Nucleus accumbens (tissue), 56 donors: ENCODE data around the gene IMPG1.
"Not testable (repeated sequence)": the region's sequence is repeated elsewhere in the genome, so short reads cannot be mapped to it uniquely, and the experiment has no call there.

Experiments used
- DNase-seq, 56 donors: peaks; one replicate each; lab custom pipeline; 2025; lab: John Stamatoyannopoulos, UW

Gene IMPG1

DNA sequence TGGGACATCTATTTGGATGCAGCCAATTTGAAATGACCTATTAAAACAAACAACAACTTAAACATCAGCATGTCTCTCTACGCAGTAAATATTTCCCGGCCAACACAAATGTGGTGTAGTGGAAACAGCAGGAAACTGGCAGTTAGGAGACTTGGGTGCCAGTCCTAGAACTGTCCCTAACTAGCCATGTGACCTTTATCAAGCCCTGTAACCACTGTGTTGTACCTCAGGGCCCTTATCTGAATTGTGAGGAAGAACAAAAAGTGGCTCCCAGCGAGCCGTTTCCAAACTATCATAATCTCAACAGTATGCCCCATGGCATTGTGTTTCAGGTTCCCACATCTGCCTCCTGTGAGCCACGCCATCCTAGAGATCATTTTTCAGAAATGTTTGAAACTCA lies 124.5 kb downstream of the IMPG1 start:
- no peak for DNase-seq

GRCh38 chr6:75946146-75946831 lies 126.2 kb downstream of the IMPG1 start:
- no peak for DNase-seq

DNA sequence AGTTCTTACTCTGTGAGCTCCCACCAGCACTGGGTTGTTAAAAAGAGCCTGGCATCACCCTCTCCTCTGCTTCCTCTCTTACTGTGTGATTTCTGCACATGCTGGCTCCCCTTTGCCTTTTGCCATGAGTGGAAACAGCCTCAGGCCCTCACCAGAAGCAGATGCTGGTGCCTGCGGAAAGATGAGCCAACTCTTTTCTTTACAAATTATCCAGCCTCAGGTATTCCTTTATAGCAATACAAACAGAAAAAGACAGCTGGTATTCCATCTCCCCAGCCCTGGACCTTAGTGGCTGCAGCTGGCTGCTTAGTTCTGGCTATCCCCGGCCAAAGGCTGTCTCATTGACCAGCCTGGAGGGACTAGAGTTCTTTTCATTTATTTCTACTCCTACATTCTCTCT lies 129.1 kb downstream of the IMPG1 start:
- DNase-seq = no peak

DNA sequence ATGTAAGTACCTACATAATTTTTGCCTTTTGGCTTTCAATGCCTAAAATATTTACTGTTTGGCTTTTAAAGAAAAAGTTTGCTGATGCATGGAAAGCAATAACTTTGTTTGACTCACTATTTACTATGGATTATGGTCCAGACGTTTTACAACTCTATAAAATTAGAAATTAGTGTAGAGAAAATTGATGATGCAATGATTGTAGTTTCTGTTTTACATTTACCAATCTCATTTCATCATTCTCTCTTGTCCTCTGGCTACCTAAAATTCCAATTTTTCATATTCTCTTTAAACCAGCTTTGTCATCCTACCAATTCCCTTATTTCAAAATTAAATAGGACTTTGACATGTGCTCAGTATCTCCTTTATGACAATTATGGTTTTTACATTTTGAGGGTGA lies 131.0 kb downstream of the IMPG1 start:
- DNase-seq = no peak

DNA sequence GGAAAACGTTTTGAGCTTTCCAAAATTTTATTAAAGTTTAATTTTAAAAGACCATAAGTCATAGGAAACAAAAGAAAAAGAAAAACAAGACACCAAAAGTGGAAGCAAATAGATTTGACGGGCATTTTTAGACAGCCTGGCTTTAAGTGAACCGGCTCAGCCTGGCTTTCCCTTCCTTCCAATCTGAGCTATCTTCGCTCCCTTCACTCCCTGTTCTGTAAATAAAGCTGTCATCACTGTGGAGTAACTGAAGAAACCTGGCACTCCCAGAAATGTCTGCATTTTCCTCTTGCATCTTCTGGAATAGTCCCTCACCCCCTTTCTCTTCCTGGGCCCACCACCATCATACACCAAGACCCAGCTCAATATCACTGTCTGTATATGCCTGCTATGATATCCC lies 131.9 kb downstream of the IMPG1 start:
- no peak for DNase-seq

DNA sequence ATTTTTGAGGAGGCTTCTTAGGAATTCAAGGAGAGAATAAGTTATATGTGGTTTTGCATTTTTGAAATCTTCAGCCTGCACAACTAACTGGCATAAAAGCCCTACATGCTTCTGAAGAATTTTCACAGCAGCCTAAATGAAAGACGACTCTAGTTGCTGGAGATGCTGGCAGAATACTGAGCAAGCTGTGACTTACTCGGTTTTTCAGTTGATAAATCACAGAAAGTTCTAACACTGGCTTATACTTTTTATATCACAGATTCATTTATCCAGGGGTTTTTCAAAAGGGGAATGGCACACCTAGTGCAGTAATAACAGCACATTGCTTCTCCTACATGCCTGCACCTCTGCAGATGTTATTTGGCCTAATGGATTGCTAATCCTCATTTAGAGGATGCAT lies 134.6 kb downstream of the IMPG1 start:
- no peak for DNase-seq

DNA sequence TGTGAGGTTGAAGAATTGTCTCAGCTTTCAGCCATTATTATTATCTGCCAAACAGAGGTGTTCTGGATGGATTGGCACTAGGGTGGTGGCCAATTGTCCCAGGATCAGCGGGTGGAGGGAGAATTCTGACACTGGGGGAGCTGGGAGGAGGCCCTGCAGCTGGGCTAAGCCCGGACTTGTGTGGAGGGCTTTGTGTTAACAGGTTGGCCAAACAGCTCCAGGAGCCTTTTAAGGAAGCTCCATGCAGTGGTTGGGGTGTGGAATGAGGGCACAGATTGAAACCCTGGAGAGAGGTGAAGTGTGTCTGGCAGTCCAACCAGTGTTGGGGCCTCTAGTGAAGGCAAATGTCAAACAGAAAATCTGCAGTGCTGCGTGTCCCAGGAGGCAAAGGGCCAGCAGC lies 135.8 kb downstream of the IMPG1 start:
- no peak for DNase-seq

DNA sequence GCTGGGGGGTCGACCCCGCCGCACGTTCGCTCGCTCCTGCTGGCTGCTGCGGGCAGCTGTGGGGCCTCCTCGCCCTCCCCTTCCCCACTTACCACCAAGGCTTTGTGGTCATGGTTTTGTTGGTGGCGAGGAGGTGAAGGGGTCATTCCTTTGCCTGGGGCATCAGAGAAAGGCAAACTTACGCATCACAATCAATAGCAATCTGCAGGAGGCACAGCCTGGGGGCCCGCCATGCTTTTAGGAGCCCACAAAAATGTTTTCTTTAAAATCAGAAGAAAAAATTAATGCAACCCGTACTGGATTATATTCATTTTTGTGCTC lies 137.0 kb downstream of the IMPG1 start:
- no peak for DNase-seq

DNA sequence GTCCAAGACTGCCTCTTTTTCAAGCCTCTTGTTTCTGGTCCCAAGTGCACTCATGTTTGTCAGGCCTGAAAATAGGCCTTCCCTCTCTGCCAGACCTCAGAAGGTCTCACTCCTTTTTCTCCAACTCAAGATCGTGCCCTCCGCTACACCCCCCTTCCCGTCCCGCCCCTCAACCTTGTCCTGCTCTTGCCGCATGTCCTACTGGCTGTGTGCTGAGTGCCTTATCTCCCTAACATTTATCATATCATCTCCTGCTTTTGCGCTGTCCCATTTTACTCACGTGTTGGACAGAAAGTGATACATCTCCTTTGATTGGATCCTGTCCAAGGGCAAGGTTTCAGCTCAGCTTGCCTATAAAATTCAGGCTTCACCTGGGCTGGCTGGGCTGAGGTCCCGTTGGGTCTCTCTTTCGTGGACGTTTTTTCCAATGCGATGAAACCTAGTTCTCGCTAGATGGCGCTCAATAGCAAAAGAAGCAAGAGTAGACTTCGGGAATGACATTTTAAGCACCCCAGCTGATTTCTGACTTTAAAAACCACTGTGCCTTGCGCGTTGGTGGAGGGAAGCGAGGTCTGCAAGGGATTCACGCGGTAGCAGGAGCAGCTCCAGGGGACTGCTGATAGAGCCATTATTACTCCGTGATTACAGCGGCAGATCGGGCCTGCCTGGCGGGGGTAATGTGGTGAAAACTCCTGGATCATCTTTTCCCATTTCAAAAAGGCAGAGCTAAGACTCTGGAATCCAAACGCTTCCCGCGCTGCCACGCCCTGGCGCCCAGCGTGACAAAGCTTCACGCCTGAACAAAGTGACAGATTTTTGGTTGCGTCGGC lies 137.6 kb downstream of the IMPG1 start:
- peak in 49 of 56 donors; percentile 11 to 77 (median 42) for DNase-seq

DNA sequence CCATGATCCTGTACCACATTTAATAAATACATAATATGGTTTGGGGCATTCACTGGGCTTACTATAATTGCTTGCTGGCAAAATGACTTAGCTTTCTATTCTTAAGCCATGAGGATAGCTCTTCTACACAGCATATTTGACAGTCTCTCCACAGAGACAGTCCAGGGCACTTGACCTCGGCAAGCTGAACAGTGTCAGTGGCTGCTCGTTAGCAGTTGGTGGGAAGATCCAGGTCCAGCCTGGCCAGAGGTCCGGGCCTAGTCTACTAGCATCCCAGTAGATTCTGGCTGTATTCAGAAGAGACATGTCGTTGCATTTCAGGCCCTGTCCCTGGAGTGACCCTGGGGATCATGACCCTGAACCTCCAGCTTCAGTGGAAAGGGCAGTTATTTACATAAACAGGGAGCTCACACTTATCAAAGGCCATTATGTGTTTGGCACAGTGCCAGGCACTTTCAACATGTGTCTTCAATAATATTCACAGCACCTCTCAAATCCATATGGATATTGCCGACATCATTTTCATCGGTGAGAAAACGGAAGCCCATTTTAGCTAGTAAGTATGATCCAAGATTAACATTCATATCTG lies 139.0 kb downstream of the IMPG1 start:
- DNase-seq = peak in 1 of 56 donors; percentile 4

DNA sequence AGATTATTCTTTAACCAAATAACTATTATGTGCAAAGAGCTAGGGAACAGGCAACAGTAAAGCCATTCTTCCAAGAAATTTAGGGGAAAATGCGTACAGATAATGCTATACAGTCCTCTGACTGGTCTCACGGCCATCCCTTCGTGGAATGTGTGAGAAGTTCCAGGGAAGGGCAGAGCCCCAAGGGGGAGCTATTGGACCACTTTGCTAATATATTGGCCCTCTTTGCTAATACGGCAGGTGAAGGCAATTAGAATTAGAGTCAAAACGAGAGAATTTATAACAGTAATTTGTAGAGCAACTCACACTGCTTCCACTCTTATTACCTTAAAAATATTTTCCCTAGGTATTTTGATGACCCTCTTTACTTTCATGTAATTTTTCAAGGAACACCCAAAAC lies 140.4 kb downstream of the IMPG1 start:
- DNase-seq = peak in 21 of 56 donors; percentile 0 to 72 (median 13)

DNA sequence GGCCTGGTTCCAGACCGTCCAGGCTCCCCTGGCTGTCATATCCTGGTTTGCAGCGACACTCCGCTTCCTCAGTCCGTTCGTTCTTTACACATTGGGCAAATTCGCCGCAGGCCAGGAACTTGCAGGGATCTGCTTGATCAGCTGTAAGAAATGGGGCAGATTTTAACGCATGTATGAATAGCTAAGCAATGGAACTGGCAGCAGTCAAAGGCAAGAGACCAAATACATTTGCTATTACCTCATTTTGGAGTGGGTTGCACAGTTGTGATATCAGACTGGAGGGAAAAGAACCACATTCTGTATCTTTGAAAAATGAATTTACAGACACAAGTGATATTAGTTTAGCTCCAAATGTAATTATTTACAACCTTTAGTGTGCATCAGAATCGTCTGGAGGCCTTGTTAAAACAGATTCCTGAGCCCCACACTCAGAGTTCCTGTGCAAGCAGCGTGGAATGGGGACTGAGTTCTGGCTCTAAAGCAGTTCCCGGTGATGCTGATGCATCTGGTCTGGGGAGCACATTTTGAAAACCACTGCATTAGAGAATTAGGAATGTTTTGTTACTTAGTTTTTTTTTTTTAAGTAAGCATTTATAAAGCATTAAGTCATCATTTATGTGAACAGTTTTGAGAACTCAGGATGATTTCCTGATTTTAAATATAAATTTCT lies 141.3 kb downstream of the IMPG1 start:
- DNase-seq = no peak

GRCh38 chr6:75926293-75927168 lies 145.9 kb downstream of the IMPG1 start:
- no peak for DNase-seq

- DNase-seq = no peak
Measured at GRCh38 chr6:75922226-75922625, 150.2 kb downstream of the IMPG1 start.

DNA sequence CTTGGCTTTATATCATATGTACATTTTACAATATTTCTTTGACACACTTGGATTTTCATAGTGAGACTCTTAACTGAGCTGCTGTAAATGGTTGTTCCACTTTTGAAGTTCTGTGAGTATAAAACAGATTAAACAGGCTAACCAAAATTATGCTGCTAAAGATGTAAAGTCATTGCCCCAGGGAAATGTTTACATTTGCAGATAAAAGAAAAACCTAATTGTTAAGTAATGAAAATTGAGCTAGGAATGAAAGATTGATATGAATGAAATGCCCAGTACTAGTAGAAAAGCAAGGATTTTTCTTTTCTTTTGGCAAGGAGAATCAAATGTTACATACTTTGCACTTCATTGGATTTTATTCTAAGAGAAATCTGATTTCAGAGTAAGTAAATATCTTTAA lies 159.4 kb downstream of the IMPG1 start:
- no peak for DNase-seq

- DNase-seq = no peak
Measured at GRCh38 chr6:75907444-75907843, 165.0 kb downstream of the IMPG1 start.

DNA sequence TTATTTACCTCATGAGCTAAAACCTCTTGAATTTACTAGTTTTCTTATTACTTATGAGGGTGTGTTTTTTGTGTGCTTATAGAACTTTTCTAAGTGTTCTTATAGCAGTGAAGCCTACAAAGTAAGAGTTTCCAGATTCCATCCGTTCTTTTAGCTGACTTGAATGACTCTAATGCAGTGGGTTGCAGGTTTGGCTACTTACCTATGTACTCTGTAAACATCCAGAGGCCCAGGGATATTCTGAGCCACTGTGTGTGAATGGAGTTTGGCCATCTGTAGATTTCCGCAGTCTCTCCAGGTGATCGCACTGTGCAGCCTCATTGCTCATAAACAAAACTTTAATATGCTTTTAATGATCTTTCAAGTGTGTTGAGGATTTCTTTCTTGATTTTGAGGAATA lies 165.6 kb downstream of the IMPG1 start:
- no peak for DNase-seq

DNA sequence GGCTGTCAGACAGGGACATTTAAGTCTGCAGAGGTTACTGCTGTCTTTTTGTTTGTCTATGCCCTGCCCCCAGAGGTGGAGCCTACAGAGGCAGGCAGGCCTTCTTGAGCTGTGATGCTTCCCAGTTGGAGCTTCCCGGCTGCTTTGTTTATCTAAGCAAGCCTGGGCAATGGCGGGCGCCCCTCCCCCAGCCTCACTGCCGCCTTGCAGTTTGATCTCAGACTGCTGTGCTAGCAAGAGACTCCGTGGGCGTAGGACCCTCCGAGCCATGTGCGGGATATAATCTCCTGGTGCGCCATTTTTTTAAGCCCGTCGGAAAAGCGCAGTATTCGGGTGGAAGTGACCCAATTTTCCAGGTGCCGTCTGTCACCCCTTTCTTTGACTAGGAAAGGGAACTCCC lies 167.3 kb downstream of the IMPG1 start:
- not testable (repeated sequence) for DNase-seq

GRCh38 chr6:75900216-75900615 lies 172.2 kb downstream of the IMPG1 start:
- DNase-seq = not testable (repeated sequence)

- no peak for DNase-seq
Measured at GRCh38 chr6:75896526-75896925, 175.9 kb downstream of the IMPG1 start.
